ENCODE measurements around the gene CHRNE. TPM values are rescaled to one million over a fixed set of nuclear protein-coding genes. Genes with fewer than 3 reads are reported as not detected.

Gene CHRNE
- total and polyA plus RNA-seq, 2 of the 13 experiments (the other 11 are each of a cell fraction or from before 2014, with no cell fraction given): 0.53 to 0.59 TPM

- TF ChIP-seq ZBTB3 (CRISPR knock-in tag; IDR thresholded peaks at IDR 0.05; ENCODE audit: borderline replicate concordance, low read depth) (no peak), SNRNP70 (IDR thresholded peaks at IDR 0.05; ENCODE audit: low read depth, low read length) (no peak), SP140L (CRISPR knock-in tag; IDR thresholded peaks at IDR 0.05; ENCODE audit: borderline replicate concordance) (no peak), NFKBIZ (CRISPR knock-in tag; IDR thresholded peaks at IDR 0.05) (no peak), ELF1 (CRISPR knock-in tag; IDR thresholded peaks at IDR 0.05) (peak; percentile 49; the same call in 1 of the 2 replicates), EHMT2 (IDR thresholded peaks at IDR 0.05; ENCODE audit: borderline replicate concordance, low read depth, low read length) (no peak), ZKSCAN8 (CRISPR knock-in tag; IDR thresholded peaks at IDR 0.05; ENCODE audit: borderline replicate concordance) (no peak), ZNF292 (CRISPR knock-in tag; IDR thresholded peaks at IDR 0.05; ENCODE audit: borderline replicate concordance, low read depth) (no peak), NFIB (CRISPR knock-in tag; IDR thresholded peaks at IDR 0.05; ENCODE audit: borderline replicate concordance) (no peak), ZNF234 (CRISPR knock-in tag; conservative IDR thresholded peaks at IDR 0.05) (no peak), ZNF879 (CRISPR knock-in tag; IDR thresholded peaks at IDR 0.05) (no peak), ZNF639 (CRISPR knock-in tag; conservative IDR thresholded peaks at IDR 0.05) (no peak), ZNF10 (CRISPR knock-in tag; IDR thresholded peaks at IDR 0.05; ENCODE audit: borderline replicate concordance, low read depth) (no peak), AFF4 (CRISPR knock-in tag; IDR thresholded peaks at IDR 0.05) (no peak), ZNF747 (CRISPR knock-in tag; IDR thresholded peaks at IDR 0.05; ENCODE audit: borderline replicate concordance) (no peak), TGIF2 (CRISPR knock-in tag; IDR thresholded peaks at IDR 0.05) (no peak), ZNF263 (CRISPR knock-in tag; IDR thresholded peaks at IDR 0.05) (no peak), HNF1B (CRISPR knock-in tag; IDR thresholded peaks at IDR 0.05) (peak; percentile 23; the same call in 1 of the 2 replicates), CREB3 (CRISPR knock-in tag; IDR thresholded peaks at IDR 0.05) (no peak), CHD2 (IDR thresholded peaks at IDR 0.05; ENCODE audit: low read depth, low read length) (no peak), BCL6 (CRISPR knock-in tag; IDR thresholded peaks at IDR 0.05) (no peak), ZNF83 (CRISPR knock-in tag; IDR thresholded peaks at IDR 0.05; ENCODE audit: borderline replicate concordance) (no peak), LCORL (IDR thresholded peaks at IDR 0.05) (no peak), LCORL (CRISPR knock-in tag; IDR thresholded peaks at IDR 0.05) (no peak)
Observed at GRCh38 chr17:4934173-4934979, 31.5 kb upstream of the CHRNE start (continued).
